ENCODE results near the gene CHCHD3. TPM values are rescaled to one million over a fixed set of nuclear protein-coding genes. Genes with fewer than 3 reads are reported as not detected.

Gene CHCHD3
- total RNA-seq, 1 donor from 2014 or later, result 61.5 TPM

GRCh38 chr7:132996581-132997242 is 85.2 kb downstream of the CHCHD3 start:
- Mint-ChIP-seq H3K4me1 (ENCODE audit: low read depth, unreplicated experiment) (peaks cover 8% of the 10 kb centered on the region), H3K4me3 (ENCODE audit: unreplicated experiment) (no peak overlapping the region), H3K27ac (ENCODE audit: unreplicated experiment) (no peak overlapping the region), H3K9me3 (ENCODE audit: unreplicated experiment) (no peaks in the 10 kb centered on the region), H3K36me3 (ENCODE audit: unreplicated experiment) (no peaks in the 10 kb centered on the region), H3K27me3 (ENCODE audit: unreplicated experiment) (no peaks in the 10 kb centered on the region)
- DNase-seq, result no peak
- no peak for TF ChIP-seq CTCF (IDR thresholded peaks at IDR 0.05; ENCODE audit: partially characterized antibody, unreplicated experiment)

- peaks cover 16% of the 10 kb centered on the region for H3K4me1 Mint-ChIP-seq (ENCODE audit: low read depth, unreplicated experiment)
- H3K27me3 Mint-ChIP-seq (ENCODE audit: unreplicated experiment), result peaks cover 2% of the 10 kb centered on the region
- no peak for DNase-seq
- no peaks in the 10 kb centered on the region for H3K9me3 Mint-ChIP-seq (ENCODE audit: unreplicated experiment)
- no peak overlapping the region for H3K4me3 Mint-ChIP-seq (ENCODE audit: unreplicated experiment)
- H3K36me3 Mint-ChIP-seq (ENCODE audit: unreplicated experiment), result no peaks in the 10 kb centered on the region
- no peak for TF ChIP-seq CTCF (IDR thresholded peaks at IDR 0.05; ENCODE audit: partially characterized antibody, unreplicated experiment)
- no peak overlapping the region for H3K27ac Mint-ChIP-seq (ENCODE audit: unreplicated experiment)
These were observed 88.4 kb downstream of the CHCHD3 start for GRCh38 chr7:132993377-132994013.

- Mint-ChIP-seq H3K4me1 (ENCODE audit: low read depth, unreplicated experiment) (peaks cover 16% of the 10 kb centered on the region), H3K27me3 (ENCODE audit: unreplicated experiment) (peaks cover 2% of the 10 kb centered on the region), H3K4me3 (ENCODE audit: unreplicated experiment) (no peak overlapping the region), H3K36me3 (ENCODE audit: unreplicated experiment) (peaks cover 1% of the 10 kb centered on the region), H3K27ac (ENCODE audit: unreplicated experiment) (peak overlapping the region; percentile 2), H3K9me3 (ENCODE audit: unreplicated experiment) (no peaks in the 10 kb centered on the region)
- no peak for DNase-seq
- TF ChIP-seq CTCF (IDR thresholded peaks at IDR 0.05; ENCODE audit: partially characterized antibody, unreplicated experiment), result no peak
These were observed 90.0 kb downstream of the CHCHD3 start for GRCh38 chr7:132991615-132992587.

GRCh38 chr7:132988117-132988516 is 93.8 kb downstream of the CHCHD3 start:
- Mint-ChIP-seq H3K36me3 (ENCODE audit: unreplicated experiment) (peaks cover 9% of the 10 kb centered on the region), H3K27ac (ENCODE audit: unreplicated experiment) (no peak overlapping the region), H3K9me3 (ENCODE audit: unreplicated experiment) (peaks cover 6% of the 10 kb centered on the region), H3K27me3 (ENCODE audit: unreplicated experiment) (peaks cover 5% of the 10 kb centered on the region), H3K4me1 (ENCODE audit: low read depth, unreplicated experiment) (peaks cover 16% of the 10 kb centered on the region), H3K4me3 (ENCODE audit: unreplicated experiment) (no peak overlapping the region)
- no peak for DNase-seq
- TF ChIP-seq CTCF (IDR thresholded peaks at IDR 0.05; ENCODE audit: partially characterized antibody, unreplicated experiment), result no peak
